Breast epithelium (tissue), 4 donors: ENCODE measurements around the gene ADAD2. TPM values are rescaled to one million over a fixed set of nuclear protein-coding genes. Genes with fewer than 3 reads are reported as not detected.

Experiments
- DNase-seq, 2 donors: peaks; one replicate each; pipeline ENCODE4 v3.0.0-alpha.2; 2019; ENCODE audit warnings: low spot score in 2 of 2
- H3K27ac ChIP-seq, 2 donors: fragments of 200-600 bp; sonication (generic) in 1 of 2; one replicate each; pipeline ENCODE4 v1.5.1; 2016 to 2019; ENCODE audit warnings: mild to moderate bottlenecking in 1 of 2
- H3K27me3 ChIP-seq, 2 donors: fragments of 200-600 bp; sonication (generic) in 1 of 2; one replicate each; pipeline versions ENCODE4 v1.5.1 to v1.6.0; 2017 to 2019; ENCODE audit warnings: control low read depth in 1 of 2, mild to moderate bottlenecking in 1 of 2
- H3K36me3 ChIP-seq: fragments of 200-600 bp; one replicate; pipeline ENCODE4 v1.5.1; 2019
- H3K4me1 ChIP-seq, 2 donors: fragments of 200-600 bp; sonication (generic); one replicate each; pipeline ENCODE4 v1.5.1; 2016 to 2019; ENCODE audit warnings: control low read depth in 1 of 2
- H3K4me3 ChIP-seq, 3 donors: fragments of 200-600 bp; sonication (generic); 1 replicate in 2 of 3; 2 replicates in 1 of 3; pipeline ENCODE4 v1.5.1; 2016 to 2019; ENCODE audit warnings: mild to moderate bottlenecking in 3 of 3, moderate library complexity in 2 of 3
- H3K9me3 ChIP-seq, 2 donors: fragments of 200-600 bp; sonication (generic) in 1 of 2; one replicate each; pipeline ENCODE4 v1.5.1; 2016 to 2019; ENCODE audit warnings: control low read depth in 1 of 2
- POLR2A ChIP-seq: fragments of 450-650 bp; IDR thresholded peaks from one replicate; pipeline ENCODE4 v1.6.1; 2016; ENCODE audit warnings: antibody characterized with exemption, mild to moderate bottlenecking, moderate library complexity
- POLR2AphosphoS5 ChIP-seq, 3 donors: sonication (generic); formaldehyde crosslinking; IDR thresholded peaks; one replicate each; pipeline ENCODE4 v1.6.1; 2017; ENCODE audit warnings: antibody characterized with exemption in 3 of 3
- intact Hi-C: fragments of 100-400 bp; cut with DNase I; formaldehyde crosslinking; loops from one replicate; pipeline ENCODE4 v1.15.1; 2023; ENCODE audit warnings: low total_unique reads
- total RNA-seq, 3 donors: library from RNA; depleted of rRNA; stranded (reverse); fragments of >200 nt; gene quantifications; one replicate each; pipeline ENCODE4 v1.1.0, GENCODE V29; 2016
- TF ChIP-seq, protein P1 (sequence below), 3 donors: fragments of 450-650 bp; IDR thresholded peaks; one replicate each; pipeline ENCODE4 v1.5.1; 2016 to 2017; ENCODE audit warnings: antibody characterized with exemption in 3 of 3, mild to moderate bottlenecking in 3 of 3, moderate library complexity in 3 of 3

The ADAD2 gene
- total RNA-seq, 3 donors from 2014 or later: 0.15 to 0.96 TPM; not detected in 1

DNA sequence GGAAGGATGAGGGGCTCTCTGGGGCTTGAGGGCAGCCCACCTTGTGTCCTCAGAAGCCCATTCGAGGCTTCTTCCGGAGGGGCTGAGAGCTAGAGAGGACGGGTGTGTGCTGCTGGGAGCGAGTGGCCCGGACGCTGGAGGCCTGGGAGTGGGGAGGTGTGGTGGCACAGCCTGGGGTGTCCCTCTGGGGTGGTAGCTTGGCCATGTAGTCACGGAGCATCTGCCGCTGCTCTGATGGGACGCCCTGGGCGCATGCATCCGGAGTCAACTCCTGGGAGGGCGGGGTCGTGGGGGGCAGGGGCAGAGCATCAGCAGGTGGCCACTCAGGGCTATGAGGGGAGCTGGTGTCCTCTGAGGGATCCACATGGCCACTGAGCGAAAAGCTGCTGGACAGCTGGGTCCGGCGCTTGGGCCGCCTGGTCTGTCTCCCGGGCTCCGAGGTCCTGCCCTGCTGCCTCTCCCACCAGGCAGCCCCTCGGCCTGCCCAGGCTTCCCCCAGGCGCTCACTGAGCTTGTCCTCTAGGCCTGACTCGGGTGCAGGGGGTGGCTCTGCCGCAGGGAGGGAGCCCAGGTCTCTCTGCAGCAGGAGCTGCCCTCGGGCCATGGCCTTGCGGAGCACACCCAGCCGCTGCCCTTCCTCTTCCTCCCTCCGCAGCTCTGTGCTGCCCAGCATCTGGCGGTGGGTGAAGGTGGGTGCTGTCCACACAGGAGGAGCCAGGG, 11.9 kb upstream of the ADAD2 start:
- no peak for DNase-seq
- no peak for TF ChIP-seq POLR2A
- no peak for TF ChIP-seq POLR2AphosphoS5 (IDR thresholded peaks at IDR 0.05)
- TF ChIP-seq, protein P1, sequence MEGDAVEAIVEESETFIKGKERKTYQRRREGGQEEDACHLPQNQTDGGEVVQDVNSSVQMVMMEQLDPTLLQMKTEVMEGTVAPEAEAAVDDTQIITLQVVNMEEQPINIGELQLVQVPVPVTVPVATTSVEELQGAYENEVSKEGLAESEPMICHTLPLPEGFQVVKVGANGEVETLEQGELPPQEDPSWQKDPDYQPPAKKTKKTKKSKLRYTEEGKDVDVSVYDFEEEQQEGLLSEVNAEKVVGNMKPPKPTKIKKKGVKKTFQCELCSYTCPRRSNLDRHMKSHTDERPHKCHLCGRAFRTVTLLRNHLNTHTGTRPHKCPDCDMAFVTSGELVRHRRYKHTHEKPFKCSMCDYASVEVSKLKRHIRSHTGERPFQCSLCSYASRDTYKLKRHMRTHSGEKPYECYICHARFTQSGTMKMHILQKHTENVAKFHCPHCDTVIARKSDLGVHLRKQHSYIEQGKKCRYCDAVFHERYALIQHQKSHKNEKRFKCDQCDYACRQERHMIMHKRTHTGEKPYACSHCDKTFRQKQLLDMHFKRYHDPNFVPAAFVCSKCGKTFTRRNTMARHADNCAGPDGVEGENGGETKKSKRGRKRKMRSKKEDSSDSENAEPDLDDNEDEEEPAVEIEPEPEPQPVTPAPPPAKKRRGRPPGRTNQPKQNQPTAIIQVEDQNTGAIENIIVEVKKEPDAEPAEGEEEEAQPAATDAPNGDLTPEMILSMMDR (IDR thresholded peaks at IDR 0.05): no peak
- peaks cover 0 to 15% of the 10 kb centered on the region in 2 donors for H3K4me1 ChIP-seq
- H3K36me3 ChIP-seq: no peaks in the 10 kb centered on the region
- intact Hi-C loops: no loop called here
- H3K4me3 ChIP-seq: no peak overlapping the region
- peak overlapping the region in 1 of 2 donors; percentile 83 for H3K27ac ChIP-seq
- no peaks in the 10 kb centered on the region for H3K9me3 ChIP-seq
- no peaks in the 10 kb centered on the region for H3K27me3 ChIP-seq

DNA sequence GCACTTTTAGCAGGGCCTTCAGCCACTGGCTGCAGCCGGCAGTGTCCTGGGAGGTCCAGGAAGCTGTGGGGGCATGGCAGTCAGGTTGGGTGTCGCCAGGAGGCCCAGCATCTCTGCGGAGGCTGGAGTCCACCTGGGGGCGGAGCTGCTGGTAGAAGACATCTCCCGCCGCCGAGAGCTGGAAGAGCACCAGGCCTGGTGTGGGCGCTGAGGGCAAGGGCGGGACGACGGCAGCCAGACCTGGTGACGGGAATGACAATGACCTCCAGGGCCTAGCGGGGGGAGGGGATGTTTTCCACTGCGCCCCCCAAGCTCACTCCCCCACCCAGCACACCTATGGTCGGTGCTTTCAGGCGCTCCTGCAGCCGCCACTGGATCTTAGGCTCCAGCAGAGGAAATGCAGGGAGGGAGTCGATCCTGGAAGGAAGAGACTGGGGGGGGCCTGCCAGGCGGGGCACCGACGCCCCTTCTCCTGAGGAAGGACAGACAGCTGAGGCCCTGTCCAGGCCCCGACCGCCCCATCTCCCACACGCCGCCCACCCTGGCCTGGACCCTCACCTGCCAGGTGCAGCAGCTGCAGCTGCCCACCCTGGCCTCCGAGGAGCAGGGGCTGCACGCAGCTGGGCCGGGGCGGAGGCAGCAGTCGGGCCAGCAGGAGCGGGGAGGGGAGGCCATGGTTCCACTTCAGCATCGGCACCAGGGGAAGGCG, 11.2 kb upstream of the ADAD2 start:
- H3K36me3 ChIP-seq: no peaks in the 10 kb centered on the region
- intact Hi-C loops: loop anchor here (10.0 kb wide), 1 partner anchor 95 kb away; no protein-coding TSS in a partner anchor
- H3K27ac ChIP-seq: no peak overlapping the region
- no peaks in the 10 kb centered on the region for H3K9me3 ChIP-seq
- TF ChIP-seq, protein P1 (IDR thresholded peaks at IDR 0.05): no peak
- no peak for TF ChIP-seq POLR2A
- TF ChIP-seq POLR2AphosphoS5 (IDR thresholded peaks at IDR 0.05): no peak
- peaks cover 0 to 15% of the 10 kb centered on the region in 2 donors for H3K4me1 ChIP-seq
- no peak overlapping the region for H3K4me3 ChIP-seq
- no peaks in the 10 kb centered on the region for H3K27me3 ChIP-seq
- DNase-seq: no peak

DNA sequence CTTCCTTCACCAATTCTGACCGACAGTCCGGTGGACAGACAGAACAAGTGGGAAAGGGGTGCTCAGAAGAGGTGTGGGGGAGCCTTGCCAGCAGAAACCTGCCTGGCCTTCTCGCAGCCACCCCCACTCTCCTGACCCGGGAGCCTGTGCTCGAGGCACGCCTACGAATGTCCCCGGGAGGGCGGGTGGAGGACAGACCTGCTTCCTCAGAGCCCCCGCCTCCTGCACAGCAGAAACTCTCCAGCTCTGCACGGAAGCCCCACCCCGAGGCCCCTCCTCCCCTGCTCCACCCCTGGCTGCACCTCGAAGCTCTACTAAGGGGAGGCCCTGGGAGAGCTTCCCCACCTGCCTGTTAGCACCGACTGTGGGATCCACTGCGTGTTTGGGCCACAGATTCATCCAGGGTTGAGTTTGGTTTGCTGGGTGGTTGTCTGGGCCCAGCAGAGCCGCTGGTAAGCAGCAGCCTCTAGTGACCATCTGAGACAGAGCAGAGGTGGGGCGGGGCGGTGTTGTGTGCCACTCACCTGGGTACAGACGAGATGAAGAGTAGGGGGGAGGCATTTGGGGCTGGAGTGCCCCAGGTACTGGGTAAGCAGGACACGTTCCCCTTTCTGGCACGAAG, 10.3 kb upstream of the ADAD2 start:
- H3K27ac ChIP-seq: no peak overlapping the region
- H3K36me3 ChIP-seq: no peaks in the 10 kb centered on the region
- no peaks in the 10 kb centered on the region for H3K9me3 ChIP-seq
- intact Hi-C loops: loop anchor here (10.0 kb wide), 1 partner anchor 96 kb away; no protein-coding TSS in a partner anchor
- peaks cover 0 to 16% of the 10 kb centered on the region in 2 donors for H3K4me1 ChIP-seq
- no peak overlapping the region for H3K4me3 ChIP-seq
- H3K27me3 ChIP-seq: no peaks in the 10 kb centered on the region
- DNase-seq: no peak
- TF ChIP-seq, protein P1 (IDR thresholded peaks at IDR 0.05): no peak
- TF ChIP-seq POLR2A (no peak), POLR2AphosphoS5 (IDR thresholded peaks at IDR 0.05) (no peak)

DNA sequence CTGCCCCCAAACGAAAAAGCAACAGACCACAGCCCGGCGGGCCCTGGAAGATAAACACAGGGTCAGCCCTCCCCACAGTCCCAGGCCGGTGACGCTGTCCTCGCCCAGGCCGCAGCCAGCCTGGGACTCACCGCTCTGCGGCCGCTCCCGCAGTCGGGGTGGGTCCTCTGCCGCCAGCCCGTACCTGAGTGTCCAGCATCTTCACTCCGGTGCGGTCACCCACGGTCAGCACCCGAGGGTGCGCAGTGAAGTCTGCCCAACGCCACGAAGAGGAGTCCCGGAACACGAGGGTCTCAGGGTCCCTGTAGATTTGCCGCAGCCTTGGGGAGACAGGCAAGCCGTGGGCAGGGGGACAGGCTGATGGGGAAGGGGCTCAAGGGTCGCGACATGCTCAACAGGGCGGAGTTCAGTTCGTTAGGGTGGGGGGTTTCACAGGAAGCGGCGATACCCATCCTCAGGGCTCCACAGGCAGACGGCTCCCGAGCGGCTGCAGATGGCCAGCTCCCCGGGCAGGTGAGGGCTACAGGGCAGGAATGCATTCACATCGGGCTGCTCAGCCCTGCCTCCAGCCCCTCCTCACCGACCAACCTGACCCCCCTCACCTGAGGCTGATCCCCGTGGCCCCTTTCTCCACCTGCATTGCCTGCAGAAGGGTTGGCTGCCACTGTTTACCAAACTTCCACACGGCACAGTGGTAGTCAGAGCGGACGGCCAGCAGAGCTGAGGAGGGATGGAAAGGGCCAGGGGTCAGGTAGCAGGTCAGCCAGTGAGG, 9.6 kb upstream of the ADAD2 start:
- Histone ChIP-seq H3K27ac (no peak overlapping the region), H3K27me3 (no peaks in the 10 kb centered on the region), H3K4me3 (no peak overlapping the region), H3K4me1 (peaks cover 0 to 16% of the 10 kb centered on the region in 2 donors), H3K36me3 (no peaks in the 10 kb centered on the region), H3K9me3 (no peaks in the 10 kb centered on the region)
- intact Hi-C loops: loop anchor here (10.0 kb wide), 1 partner anchor 97 kb away; no protein-coding TSS in a partner anchor
- TF ChIP-seq POLR2A (no peak), POLR2AphosphoS5 (IDR thresholded peaks at IDR 0.05) (no peak)
- TF ChIP-seq, protein P1 (IDR thresholded peaks at IDR 0.05): no peak
- DNase-seq: no peak
